IPS-18a (cell line): ENCODE results near the gene LRPAP1.
A peak's percentile ranks its signal among the peaks of the same experiment; 100 is the strongest.
"Not testable (repeated sequence)": the region's sequence is repeated elsewhere in the genome, so short reads cannot be mapped to it uniquely, and the experiment has no call there.

Experiments used
- H3K27ac ChIP-seq: one replicate; pipeline ENCODE4 v1.5.1; 2013; ENCODE audit warnings: low read length
- H3K27me3 ChIP-seq: one replicate; pipeline ENCODE4 v1.6.1; 2013; ENCODE audit warnings: mild to moderate bottlenecking, low read length; ENCODE audit not compliant: control insufficient read depth, insufficient read depth
- H3K36me3 ChIP-seq: one replicate; pipeline ENCODE4 v1.6.1; 2013; ENCODE audit warnings: low read depth, low read length; ENCODE audit not compliant: control insufficient read depth
- H3K4me1 ChIP-seq: one replicate; pipeline ENCODE4 v1.6.1; 2013; ENCODE audit warnings: low read depth, low read length; ENCODE audit not compliant: control insufficient read depth
- H3K4me3 ChIP-seq: one replicate; pipeline ENCODE4 v1.5.1; 2013; ENCODE audit warnings: low read length
- H3K9ac ChIP-seq: one replicate; pipeline ENCODE4 v1.6.1; 2013; ENCODE audit warnings: mild to moderate bottlenecking, low read length, moderate library complexity
- H3K9me3 ChIP-seq: one replicate; pipeline ENCODE4 v1.6.1; 2013; ENCODE audit warnings: low read depth, low read length; ENCODE audit not compliant: control insufficient read depth

The LRPAP1 gene

GRCh38 chr4:3531879-3532750 lies at the start of gene LRPAP1:
TSS of gene LRPAP1 (minus strand) at chr4:3532422. CDS start at chr4:3532412, 10 bp downstream.
- peak within 1 kb of the TSS; percentile 68 for H3K9ac ChIP-seq
- H3K36me3 ChIP-seq, result peaks cover 3% of the 10 kb centered on the region
- H3K27ac ChIP-seq, result no peak within 1 kb of the TSS
- peak within 1 kb of the TSS; percentile 62 for H3K4me3 ChIP-seq
- H3K4me1 ChIP-seq, result peaks cover 13% of the 10 kb centered on the region
- H3K9me3 ChIP-seq, result no peaks in the 10 kb centered on the region
- peaks cover 21% of the 10 kb centered on the region for H3K27me3 ChIP-seq

DNA sequence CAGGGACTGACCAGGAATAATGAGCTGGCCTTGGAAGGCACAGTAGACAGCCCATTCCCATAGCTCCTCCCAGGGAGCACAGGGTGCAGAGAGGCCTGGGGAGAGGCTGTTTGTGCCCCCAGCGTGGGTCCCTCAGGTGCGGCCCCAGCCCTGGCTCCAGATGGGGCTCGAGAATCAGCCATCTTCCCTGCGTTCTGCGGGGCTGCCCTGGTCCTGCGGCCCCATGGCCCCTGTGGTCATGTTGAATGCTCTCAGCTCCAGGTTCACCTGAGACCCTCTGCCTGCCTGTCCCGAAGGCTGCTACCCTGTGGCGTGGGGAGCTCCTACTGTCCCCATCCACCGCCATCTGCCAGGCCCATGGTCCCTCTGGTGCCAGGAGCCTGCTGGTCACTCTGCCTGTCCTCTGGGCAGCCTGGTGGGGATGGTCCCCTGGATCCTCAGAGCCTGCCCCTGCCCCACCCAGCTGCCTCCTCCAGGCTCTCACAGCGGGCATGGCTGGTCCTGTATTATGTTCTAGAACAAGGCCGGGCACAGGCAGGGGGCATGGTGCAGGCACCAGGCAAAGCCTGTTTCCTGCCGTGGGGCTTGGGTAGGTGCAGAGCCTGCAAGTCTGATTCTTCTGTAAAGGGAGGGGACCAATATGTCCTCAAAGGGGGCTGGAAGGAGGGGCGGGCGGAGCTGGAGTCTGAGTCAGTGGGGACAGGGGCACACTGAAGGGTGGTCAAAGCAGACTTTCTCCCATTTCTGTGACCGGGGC lies 49.3 kb upstream of the LRPAP1 start:
- not testable (repeated sequence) for H3K9me3 ChIP-seq, H3K27me3 ChIP-seq, H3K27ac ChIP-seq, H3K9ac ChIP-seq, H3K36me3 ChIP-seq, H3K4me3 ChIP-seq, H3K4me1 ChIP-seq

DNA sequence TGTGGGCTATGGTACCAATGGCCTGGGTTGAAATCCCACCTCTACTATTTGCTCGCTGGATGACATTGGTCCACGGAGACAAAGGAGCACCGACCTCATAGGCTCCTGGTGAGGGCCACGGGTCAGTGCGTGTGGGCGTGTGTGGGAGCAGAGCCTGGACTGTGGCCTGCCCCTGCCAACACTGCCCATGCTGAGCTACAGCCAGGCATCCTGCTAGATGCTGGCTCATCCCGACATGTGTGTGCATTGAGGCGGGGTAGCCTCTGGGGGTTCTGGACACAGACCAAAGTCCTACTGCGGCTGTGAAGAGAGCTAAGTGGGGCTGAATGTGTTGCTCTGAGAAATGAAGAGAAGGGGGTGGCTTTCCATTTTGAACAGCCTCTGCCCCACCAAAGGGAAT lies 48.6 kb upstream of the LRPAP1 start:
- not testable (repeated sequence) for H3K27me3 ChIP-seq, H3K27ac ChIP-seq, H3K4me1 ChIP-seq, H3K4me3 ChIP-seq, H3K9ac ChIP-seq, H3K9me3 ChIP-seq, H3K36me3 ChIP-seq

DNA sequence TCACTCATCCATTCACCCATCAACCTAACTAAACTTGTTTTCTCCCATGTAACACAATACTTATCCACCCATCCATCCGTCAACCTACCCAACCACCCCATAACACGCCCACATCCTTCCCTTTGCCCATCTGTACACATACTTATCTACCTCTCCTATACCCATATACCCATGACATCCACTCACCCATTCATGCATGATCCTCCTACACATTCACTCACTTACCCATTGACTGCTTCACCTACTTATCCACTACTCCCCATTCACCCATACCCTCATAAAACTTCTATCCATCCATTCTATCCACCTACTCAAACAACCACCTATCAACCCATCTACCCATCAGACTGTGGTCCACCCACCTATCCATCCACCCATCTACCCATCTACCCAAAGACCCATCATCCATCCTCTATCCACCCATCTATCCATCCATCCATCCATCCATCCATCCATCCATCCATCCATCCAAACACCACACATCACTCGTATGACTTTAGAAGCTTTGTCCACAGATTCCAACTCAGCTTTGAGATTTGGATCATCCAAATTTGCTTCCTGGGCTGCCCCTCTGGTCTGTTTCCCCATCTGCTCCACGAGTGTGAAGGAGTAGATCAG lies 46.4 kb upstream of the LRPAP1 start:
- H3K27me3 ChIP-seq, H3K9me3 ChIP-seq, H3K4me3 ChIP-seq, H3K27ac ChIP-seq, H3K9ac ChIP-seq, H3K4me1 ChIP-seq, H3K36me3 ChIP-seq: not testable (repeated sequence)

- H3K27me3 ChIP-seq, H3K4me3 ChIP-seq, H3K27ac ChIP-seq, H3K9ac ChIP-seq, H3K9me3 ChIP-seq, H3K4me1 ChIP-seq, H3K36me3 ChIP-seq: not testable (repeated sequence)
Observed at GRCh38 chr4:3578052-3578451, 45.8 kb upstream of the LRPAP1 start.

GRCh38 chr4:3577208-3577892 lies 45.1 kb upstream of the LRPAP1 start:
- not testable (repeated sequence) for H3K36me3 ChIP-seq

GRCh38 chr4:3576533-3577207 lies 44.4 kb upstream of the LRPAP1 start:
- H3K27ac ChIP-seq, H3K9ac ChIP-seq, H3K4me1 ChIP-seq, H3K9me3 ChIP-seq, H3K4me3 ChIP-seq, H3K36me3 ChIP-seq, H3K27me3 ChIP-seq: not testable (repeated sequence)

More at GRCh38 chr4:3577208-3577892, 45.1 kb upstream of the LRPAP1 start:
- not testable (repeated sequence) for H3K27ac ChIP-seq, H3K27me3 ChIP-seq, H3K9ac ChIP-seq, H3K9me3 ChIP-seq, H3K4me3 ChIP-seq, H3K4me1 ChIP-seq

DNA sequence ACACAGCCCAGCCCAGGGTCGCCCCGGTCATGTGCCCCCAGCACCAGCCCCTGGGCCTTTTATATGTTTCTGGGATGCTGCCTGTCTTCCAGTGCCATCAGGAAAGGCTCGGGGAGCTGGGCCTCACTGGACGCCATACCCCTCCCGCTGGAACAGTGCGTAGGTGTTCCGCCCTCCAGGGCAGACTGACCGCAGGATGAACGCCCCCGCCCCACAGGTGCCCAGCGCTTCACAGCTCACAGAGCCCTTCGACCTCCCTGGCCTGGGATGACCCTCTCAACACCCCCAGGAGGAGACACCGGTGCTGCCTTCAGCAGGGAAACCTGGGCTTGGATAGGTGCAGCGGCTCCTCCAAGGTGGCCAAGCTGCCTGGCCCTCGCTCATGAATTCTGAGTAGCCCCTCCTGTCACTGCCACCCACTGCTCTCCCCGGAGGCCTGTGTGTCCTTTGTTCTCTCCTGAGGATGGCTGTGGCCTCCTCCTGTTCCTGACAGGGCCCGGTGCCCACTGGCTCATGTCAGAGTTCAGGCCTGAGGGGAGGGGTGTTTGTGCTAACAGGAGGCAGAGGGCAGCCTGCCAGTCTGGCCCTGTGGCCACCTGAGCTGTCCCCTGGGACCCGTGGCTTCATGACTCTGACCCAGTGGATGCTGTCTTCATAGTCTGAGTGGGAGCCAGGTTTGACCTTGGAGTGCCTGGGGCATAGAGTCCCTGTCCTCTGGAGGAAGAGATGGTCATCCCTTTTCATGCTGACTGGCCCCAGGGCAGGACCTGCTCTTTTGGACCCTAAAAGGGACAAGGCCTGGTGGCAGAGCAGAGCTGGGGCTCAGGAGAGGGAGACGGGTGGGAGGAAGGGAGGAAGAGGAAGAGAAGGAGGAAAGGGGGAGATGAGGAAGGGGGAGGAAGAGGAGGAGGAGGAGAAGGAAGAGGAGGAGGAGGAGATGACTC lies 43.5 kb upstream of the LRPAP1 start:
- H3K4me1 ChIP-seq, H3K27ac ChIP-seq, H3K36me3 ChIP-seq, H3K9ac ChIP-seq, H3K4me3 ChIP-seq, H3K9me3 ChIP-seq, H3K27me3 ChIP-seq: not testable (repeated sequence)

DNA sequence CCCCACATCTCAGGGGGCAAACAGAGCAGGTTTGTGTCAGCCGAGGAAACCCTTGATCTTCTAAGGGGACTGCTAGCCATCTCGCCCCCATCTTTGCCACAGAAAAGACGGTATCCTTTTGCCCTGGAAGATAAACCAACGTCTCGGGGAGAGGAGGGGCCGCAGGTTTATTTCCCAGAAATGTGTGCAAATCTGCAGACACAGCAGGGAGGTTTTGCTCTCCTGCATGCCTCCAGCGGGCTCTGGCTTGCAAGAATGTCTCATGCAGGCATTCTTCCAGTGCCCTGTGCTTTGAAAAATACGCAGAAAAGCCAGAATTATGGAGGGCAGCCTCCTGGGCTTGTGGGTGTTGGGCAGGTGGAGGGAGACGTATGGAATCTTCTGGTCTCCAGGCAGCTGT lies 42.6 kb upstream of the LRPAP1 start:
- not testable (repeated sequence) for H3K4me3 ChIP-seq, H3K9ac ChIP-seq, H3K27ac ChIP-seq, H3K27me3 ChIP-seq, H3K36me3 ChIP-seq, H3K9me3 ChIP-seq, H3K4me1 ChIP-seq

GRCh38 chr4:3574346-3574745 lies 42.1 kb upstream of the LRPAP1 start:
- not testable (repeated sequence) for H3K27ac ChIP-seq, H3K4me1 ChIP-seq, H3K9ac ChIP-seq, H3K4me3 ChIP-seq, H3K36me3 ChIP-seq, H3K9me3 ChIP-seq, H3K27me3 ChIP-seq
